HCT116 (cell line): ENCODE measurements around the gene MTA1. TPM values are rescaled to one million over a fixed set of nuclear protein-coding genes. Genes with fewer than 3 reads are reported as not detected.
A peak's percentile ranks its signal among the peaks of the same experiment; 100 is the strongest.

Source experiments
- ATAC-seq: fragments of 200-7000 bp; cut with Tn5 transposase; 2 replicates; pipeline ENCODE4 v1.9.1; 2020; ENCODE audit warnings: mild to moderate bottlenecking, moderate library complexity
- BruUV-seq: library from RNA; stranded (reverse); fragments of 400-500 nt; replicated peaks from 2 replicates; lab custom pipeline; 2021; lab: Mats Ljungman, UMichigan
- CTCF ChIA-PET: fragments of 300-600 bp; sonication (Branson Sonifier 250); formaldehyde crosslinking; loops from one replicate; lab custom pipeline; 2021; ENCODE audit warnings: antibody characterized with exemption; lab: Charles Lee
- POLR2A ChIA-PET: fragments of 300-600, 350-600 bp; sonication (Branson Sonifier 250); formaldehyde crosslinking; loops from one replicate; lab custom pipeline; 2021; ENCODE audit warnings: antibody characterized with exemption; lab: Charles Lee
- RAD21 ChIA-PET, 2 experiments: fragments of 300-600 bp; sonication (Branson Sonifier 250); formaldehyde crosslinking; loops; one replicate each; lab custom pipeline; 2023; ENCODE audit warnings: low total read pairs in 2 of 2; ENCODE audit not compliant: uncharacterized antibody in 2 of 2, unreplicated experiment in 2 of 2, low non-redundant PET in 1 of 2; lab: Charles Lee
- DNase-seq: peaks from one replicate; pipeline ENCODE4 v3.0.0-alpha.2; 2010; ENCODE audit warnings: low read depth, low spot score
- H2AFZ ChIP-seq: fragments of 200-600 bp; shearing (Covaris generic), sonication (generic); 2 replicates; pipeline ENCODE4 v1.6.1; 2017; ENCODE audit warnings: low read depth, mixed run types, mixed read lengths, antibody characterized with exemption, low read length; ENCODE audit not compliant: poor library complexity, severe bottlenecking
- H3K27ac ChIP-seq: 2 replicates; pipeline ENCODE4 v1.5.1; 2012; ENCODE audit warnings: low read depth, low read length
- H3K27me3 ChIP-seq: fragments of 200-600 bp; sonication (generic); 2 replicates; pipeline ENCODE4 v1.6.1; 2016; ENCODE audit warnings: mixed run types, low read length, mixed read lengths; ENCODE audit not compliant: insufficient read depth
- H3K36me3 ChIP-seq, 2 experiments: fragments of 200-500 bp in 1 of 2; fragments of 200-600 bp in 1 of 2; sonication (Bioruptor generic) in 1 of 2; sonication (generic) in 1 of 2; 2 replicates each; pipeline versions ENCODE4 v1.5.1 to v1.6.1; 2014 to 2016; ENCODE audit warnings: low read length in 2 of 2, inconsistent platforms in 1 of 2, mixed read lengths in 1 of 2, mixed run types in 1 of 2; ENCODE audit not compliant: insufficient read depth in 2 of 2, control insufficient read depth in 1 of 2
- H3K4me1 ChIP-seq, 2 experiments: fragments of 200-600 bp in 1 of 2; sonication (generic) in 1 of 2; 2 replicates each; pipeline versions ENCODE4 v1.5.1 to v1.6.1; 2012 to 2017; ENCODE audit warnings: low read length in 2 of 2, inconsistent platforms in 1 of 2, mild to moderate bottlenecking in 1 of 2, mixed read lengths in 1 of 2, mixed run types in 1 of 2, moderate library complexity in 1 of 2; ENCODE audit not compliant: insufficient read depth in 2 of 2, control insufficient read depth in 1 of 2
- H3K4me2 ChIP-seq: fragments of 200-600 bp; sonication (generic); 2 replicates; pipeline ENCODE4 v1.6.1; 2017; ENCODE audit warnings: mixed run types, low read length, mixed read lengths
- H3K4me3 ChIP-seq, 2 experiments: fragments of 200-600 bp in 1 of 2; sonication (generic) in 1 of 2; replicated peaks in 1 of 2; 2 replicates each; pipeline ENCODE4 v1.5.1; 2011 to 2016; ENCODE audit warnings: low read length in 2 of 2, control low read depth in 1 of 2, low read depth in 1 of 2, mild to moderate bottlenecking in 1 of 2, mixed read lengths in 1 of 2, mixed run types in 1 of 2
- H3K79me2 ChIP-seq: fragments of 200-600 bp; sonication (generic); 2 replicates; pipeline ENCODE4 v1.6.1; 2017; ENCODE audit warnings: mild to moderate bottlenecking, mixed run types, low read length, moderate library complexity, mixed read lengths; ENCODE audit not compliant: insufficient read depth
- H3K9ac ChIP-seq: fragments of 200-600 bp; sonication (generic); 2 replicates; pipeline ENCODE4 v1.6.1; 2016; ENCODE audit warnings: low read length, mixed read lengths
- H3K9me2 ChIP-seq: fragments of 200-600 bp; sonication (generic), shearing (Covaris generic); 2 replicates; pipeline ENCODE4 v1.6.1; 2017; ENCODE audit warnings: mixed run types, mild to moderate bottlenecking, moderate library complexity; ENCODE audit not compliant: insufficient read depth
- H3K9me3 ChIP-seq, 2 experiments: fragments of 200-500 bp in 1 of 2; fragments of 200-600 bp in 1 of 2; sonication (Bioruptor generic) in 1 of 2; sonication (generic) in 1 of 2; 2 replicates each; pipeline ENCODE4 v1.6.1; 2014 to 2017; ENCODE audit warnings: low read length in 2 of 2, mixed read lengths in 2 of 2, inconsistent platforms in 1 of 2, low read depth in 1 of 2, mild to moderate bottlenecking in 1 of 2, mixed run types in 1 of 2, moderate library complexity in 1 of 2; ENCODE audit not compliant: control insufficient read depth in 1 of 2, insufficient read depth in 1 of 2
- H4K20me1 ChIP-seq: fragments of 200-600 bp; sonication (generic), shearing (Covaris generic); 2 replicates; pipeline ENCODE4 v1.6.1; 2017; ENCODE audit warnings: mixed run types, mild to moderate bottlenecking, moderate library complexity; ENCODE audit not compliant: insufficient read depth
- EGR1 ChIP-seq: IDR thresholded peaks from 2 replicates; pipeline ENCODE4 v1.6.1; 2012; ENCODE audit warnings: low read depth
- ELF1 ChIP-seq: IDR thresholded peaks from 2 replicates; pipeline ENCODE4 v1.6.1; 2012; ENCODE audit warnings: low read depth, borderline replicate concordance
- EZH2 ChIP-seq: fragments of 200-600 bp; sonication (generic); IDR thresholded peaks from 2 replicates; pipeline ENCODE4 v1.6.1; 2017; ENCODE audit warnings: antibody characterized with exemption, mixed run types
- EZH2phosphoT487 ChIP-seq: fragments of 200-600 bp; IDR thresholded peaks from 2 replicates; pipeline ENCODE4 v1.6.1; 2018; ENCODE audit warnings: antibody characterized with exemption, borderline replicate concordance
- FOSL1 ChIP-seq: IDR thresholded peaks from 2 replicates; pipeline ENCODE4 v1.6.1; 2012; ENCODE audit warnings: low read depth
- JUND ChIP-seq: IDR thresholded peaks from 2 replicates; pipeline ENCODE4 v1.6.1; 2012
- TCF7L2 ChIP-seq: IDR thresholded peaks from 2 replicates; pipeline ENCODE4 v1.7.0; 2011; ENCODE audit warnings: borderline replicate concordance, inconsistent platforms; ENCODE audit not compliant: insufficient read depth, insufficient read length; ENCODE audit errors: extremely low read depth
- ZBTB33 ChIP-seq: IDR thresholded peaks from 2 replicates; pipeline ENCODE4 v1.6.1; 2011; ENCODE audit warnings: mild to moderate bottlenecking, low read length, moderate library complexity; ENCODE audit not compliant: insufficient replicate concordance; ENCODE audit errors: extremely low read depth
- ZNF274 ChIP-seq: fragments of 200-500 bp; sonication (Bioruptor generic); IDR thresholded peaks from 2 replicates; pipeline ENCODE4 v1.6.1; 2014; ENCODE audit warnings: mild to moderate bottlenecking, low read depth, low read length, inconsistent platforms
- intact Hi-C: fragments of 100-400 bp; cut with micrococcal nuclease; formaldehyde crosslinking; loops from 2 replicates; pipeline ENCODE4 v1.10.0; 2022
- total RNA-seq: library from RNA; stranded (reverse); gene quantifications from one replicate; pipeline ENCODE4 v1.2.1, GENCODE V29; 2021; ENCODE audit not compliant: unreplicated experiment
- TF ChIP-seq, protein P1 (sequence below): IDR thresholded peaks from 2 replicates; pipeline ENCODE4 v1.6.1; 2012; ENCODE audit warnings: low read depth

Gene MTA1
- total RNA-seq, 1 experiment from 2014 or later: 229 TPM

DNA sequence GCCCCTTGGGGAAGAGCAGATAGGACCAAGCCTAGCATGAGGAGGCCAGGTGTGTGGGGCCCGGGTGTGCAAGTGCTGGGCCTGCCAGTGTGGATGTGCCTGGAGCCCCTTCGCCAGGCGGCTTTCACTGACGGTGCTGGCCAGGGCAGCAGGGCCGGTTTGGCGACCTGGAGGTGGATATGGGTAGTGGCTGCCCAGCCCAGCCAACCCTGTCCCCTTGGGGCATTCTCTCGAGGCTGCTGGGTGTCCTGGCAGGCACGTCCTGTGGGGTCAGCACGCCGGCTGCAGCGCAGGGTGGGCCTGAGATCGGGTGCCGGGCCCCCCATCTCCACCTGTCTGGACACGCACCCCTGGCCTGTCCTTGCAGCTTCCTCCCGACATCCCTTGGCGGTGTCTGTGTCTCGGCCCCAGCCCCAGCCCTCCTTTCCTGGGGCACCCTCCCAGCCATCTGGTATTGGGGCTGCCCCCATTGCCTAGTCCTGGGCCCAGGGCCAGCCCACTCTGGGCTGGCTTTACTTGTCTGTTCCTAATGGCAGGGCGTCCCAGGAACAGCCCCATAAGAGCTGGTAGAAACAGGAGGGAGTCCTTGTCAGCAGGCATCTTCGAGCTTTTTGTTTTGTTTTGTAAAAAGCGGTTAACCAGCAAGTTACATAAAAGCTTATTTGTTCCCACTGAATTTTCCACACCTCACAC, 47.8 kb downstream of the MTA1 start:
- peaks cover 14 to 15% of the 10 kb centered on the region in 2 experiments; a peak in 3 of 4 replicates for H3K36me3 ChIP-seq
- DNase-seq (no peak), ATAC-seq (no peak)
- no peaks in the 10 kb centered on the region for H3K79me2 ChIP-seq
- no peak overlapping the region for H3K4me3 ChIP-seq
- intact Hi-C loops: no loop called here
- peaks cover 14 to 20% of the 10 kb centered on the region in 2 experiments for H3K4me1 ChIP-seq
- H3K27me3 ChIP-seq: no peaks in the 10 kb centered on the region
- H3K9me3 ChIP-seq: no peaks in the 10 kb centered on the region
- TSS peak; percentile 16 for BruUV-seq
- CTCF ChIA-PET: interaction anchor here (1.5 kb wide), 1 partner anchor 13 kb away, joined by 5 read pairs; no protein-coding TSS in a partner anchor
- POLR2A ChIA-PET: no interaction called here
- no peak overlapping the region for H2AFZ ChIP-seq
- H4K20me1 ChIP-seq: no peaks in the 10 kb centered on the region
- H3K9me2 ChIP-seq: no peaks in the 10 kb centered on the region
- RAD21 ChIA-PET: no interaction called here
- no peak overlapping the region for H3K9ac ChIP-seq
- TF ChIP-seq FOSL1: no peak
- TF ChIP-seq EZH2: no peak
- no peak overlapping the region for H3K27ac ChIP-seq
- no peak overlapping the region for H3K4me2 ChIP-seq

- Histone ChIP-seq H3K27ac (no peak overlapping the region), H3K9me2 (no peaks in the 10 kb centered on the region), H3K4me1 (peaks cover 20 to 25% of the 10 kb centered on the region in 2 experiments), H4K20me1 (no peaks in the 10 kb centered on the region), H3K4me2 (no peak overlapping the region), H3K4me3 (no peak overlapping the region), H2AFZ (no peak overlapping the region), H3K9ac (no peak overlapping the region), H3K36me3 (peaks cover 13 to 15% of the 10 kb centered on the region in 2 experiments; a peak in 3 of 4 replicates), H3K9me3 (no peaks in the 10 kb centered on the region), H3K27me3 (no peaks in the 10 kb centered on the region), H3K79me2 (no peaks in the 10 kb centered on the region)
- CTCF ChIA-PET: interaction anchor here (1.5 kb wide), 1 partner anchor 13 kb away, joined by 5 read pairs; no protein-coding TSS in a partner anchor
- POLR2A ChIA-PET: no interaction called here
- intact Hi-C loops: no loop called here
- no peak for DNase-seq
- no TSS peak for BruUV-seq
- ATAC-seq: no peak
- RAD21 ChIA-PET: no interaction called here
- TF ChIP-seq ZBTB33 (no peak), EGR1 (no peak), EZH2 (no peak), ELF1 (no peak), TCF7L2 (no peak), EZH2phosphoT487 (no peak), ZNF274 (no peak), JUND (no peak)
- TF ChIP-seq, protein P1, sequence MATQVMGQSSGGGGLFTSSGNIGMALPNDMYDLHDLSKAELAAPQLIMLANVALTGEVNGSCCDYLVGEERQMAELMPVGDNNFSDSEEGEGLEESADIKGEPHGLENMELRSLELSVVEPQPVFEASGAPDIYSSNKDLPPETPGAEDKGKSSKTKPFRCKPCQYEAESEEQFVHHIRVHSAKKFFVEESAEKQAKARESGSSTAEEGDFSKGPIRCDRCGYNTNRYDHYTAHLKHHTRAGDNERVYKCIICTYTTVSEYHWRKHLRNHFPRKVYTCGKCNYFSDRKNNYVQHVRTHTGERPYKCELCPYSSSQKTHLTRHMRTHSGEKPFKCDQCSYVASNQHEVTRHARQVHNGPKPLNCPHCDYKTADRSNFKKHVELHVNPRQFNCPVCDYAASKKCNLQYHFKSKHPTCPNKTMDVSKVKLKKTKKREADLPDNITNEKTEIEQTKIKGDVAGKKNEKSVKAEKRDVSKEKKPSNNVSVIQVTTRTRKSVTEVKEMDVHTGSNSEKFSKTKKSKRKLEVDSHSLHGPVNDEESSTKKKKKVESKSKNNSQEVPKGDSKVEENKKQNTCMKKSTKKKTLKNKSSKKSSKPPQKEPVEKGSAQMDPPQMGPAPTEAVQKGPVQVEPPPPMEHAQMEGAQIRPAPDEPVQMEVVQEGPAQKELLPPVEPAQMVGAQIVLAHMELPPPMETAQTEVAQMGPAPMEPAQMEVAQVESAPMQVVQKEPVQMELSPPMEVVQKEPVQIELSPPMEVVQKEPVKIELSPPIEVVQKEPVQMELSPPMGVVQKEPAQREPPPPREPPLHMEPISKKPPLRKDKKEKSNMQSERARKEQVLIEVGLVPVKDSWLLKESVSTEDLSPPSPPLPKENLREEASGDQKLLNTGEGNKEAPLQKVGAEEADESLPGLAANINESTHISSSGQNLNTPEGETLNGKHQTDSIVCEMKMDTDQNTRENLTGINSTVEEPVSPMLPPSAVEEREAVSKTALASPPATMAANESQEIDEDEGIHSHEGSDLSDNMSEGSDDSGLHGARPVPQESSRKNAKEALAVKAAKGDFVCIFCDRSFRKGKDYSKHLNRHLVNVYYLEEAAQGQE: no peak
Measured at GRCh38 chr14:105467942-105468471, 48.4 kb downstream of the MTA1 start.
